ENCODE measurements around the gene TRAF3.

TRAF3 gene

DNA sequence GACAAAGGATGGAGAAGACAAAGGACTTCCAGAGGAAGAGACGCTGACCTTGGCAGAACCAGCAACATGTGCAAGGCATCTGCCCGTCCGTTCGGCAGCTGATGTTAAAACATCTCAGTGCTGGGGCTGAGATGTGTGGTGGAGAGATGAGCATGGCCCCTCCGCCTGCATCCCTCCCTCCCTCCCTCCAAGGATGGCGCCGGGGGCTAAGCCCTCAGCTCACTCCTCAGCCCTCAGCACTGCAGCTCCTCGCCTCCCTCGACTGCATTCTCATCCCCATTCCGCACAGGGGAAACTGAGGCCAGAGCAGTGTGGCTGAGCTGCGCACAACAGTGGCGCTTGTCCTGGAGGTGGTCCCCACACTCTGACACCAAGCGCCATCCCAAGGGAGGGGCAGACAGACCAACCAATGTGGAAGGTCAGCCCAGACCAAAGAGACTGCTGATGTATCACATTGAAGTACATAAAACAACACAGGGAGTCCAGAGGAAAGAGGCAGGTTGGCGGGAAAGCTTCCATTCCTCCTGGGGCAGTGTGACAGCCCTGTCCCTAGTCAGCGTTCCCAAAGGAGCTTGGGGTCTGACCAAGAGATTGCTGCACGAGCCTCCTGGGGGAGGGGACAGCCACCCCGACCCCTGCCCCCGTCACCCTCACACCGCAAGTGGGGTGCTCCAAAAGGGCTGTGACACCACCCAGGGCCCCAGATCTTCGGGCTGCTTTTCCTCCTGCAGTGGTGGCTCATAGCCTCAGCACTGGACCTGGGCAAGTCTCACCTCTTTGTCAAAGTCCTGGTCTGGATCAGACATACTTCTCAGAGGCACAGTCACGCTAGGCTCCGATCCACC lies 160.3 kb downstream of the TRAF3 start:
- no peak for TF ChIP-seq TAF1 (IDR thresholded peaks at IDR 0.05; ENCODE audit: borderline replicate concordance, insufficient read depth, low read length)
- no peak for TF ChIP-seq POLR2AphosphoS5 (IDR thresholded peaks at IDR 0.05; ENCODE audit: low read depth, low read length)
- no peak for TF ChIP-seq SIN3A (IDR thresholded peaks at IDR 0.05; ENCODE audit: borderline replicate concordance, insufficient read depth, low read length)
- TF ChIP-seq REST (IDR thresholded peaks at IDR 0.05; ENCODE audit: insufficient read depth in 1 of 2, low read depth in 2 of 2, low read length in 2 of 2) = no peak
- TF ChIP-seq FOXP2 (optimal IDR thresholded peaks at IDR 0.05; ENCODE audit: borderline replicate concordance, extremely low read depth, extremely low read length, insufficient read depth) = no peak

DNA sequence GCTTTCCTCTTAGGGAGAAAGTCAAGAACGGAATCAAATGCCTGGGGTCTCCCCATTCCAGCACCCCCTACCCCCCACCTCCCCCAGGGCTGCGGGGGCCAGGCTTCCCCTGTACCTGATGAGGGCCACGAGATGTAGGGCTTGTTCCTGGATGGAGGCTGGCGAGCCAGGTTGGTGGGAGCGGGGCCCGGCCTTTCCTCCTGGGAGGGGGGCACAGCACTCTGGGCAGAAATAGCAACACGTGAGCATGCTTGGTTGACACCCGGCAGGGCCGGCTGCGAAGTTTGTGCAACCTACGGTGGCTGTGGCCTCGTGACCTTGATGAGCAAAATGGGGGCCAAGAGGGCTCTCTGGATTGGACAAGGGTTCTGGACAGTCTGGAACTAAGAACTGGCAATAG lies 160.9 kb downstream of the TRAF3 start:
- no peak for TF ChIP-seq SIN3A (IDR thresholded peaks at IDR 0.05; ENCODE audit: borderline replicate concordance, insufficient read depth, low read length)
- no peak for TF ChIP-seq FOXP2 (optimal IDR thresholded peaks at IDR 0.05; ENCODE audit: borderline replicate concordance, extremely low read depth, extremely low read length, insufficient read depth)
- no peak for TF ChIP-seq POLR2AphosphoS5 (IDR thresholded peaks at IDR 0.05; ENCODE audit: low read depth, low read length)
- no peak for TF ChIP-seq TAF1 (IDR thresholded peaks at IDR 0.05; ENCODE audit: borderline replicate concordance, insufficient read depth, low read length)
- TF ChIP-seq REST (IDR thresholded peaks at IDR 0.05; ENCODE audit: insufficient read depth in 1 of 2, low read depth in 2 of 2, low read length in 2 of 2) = no peak

DNA sequence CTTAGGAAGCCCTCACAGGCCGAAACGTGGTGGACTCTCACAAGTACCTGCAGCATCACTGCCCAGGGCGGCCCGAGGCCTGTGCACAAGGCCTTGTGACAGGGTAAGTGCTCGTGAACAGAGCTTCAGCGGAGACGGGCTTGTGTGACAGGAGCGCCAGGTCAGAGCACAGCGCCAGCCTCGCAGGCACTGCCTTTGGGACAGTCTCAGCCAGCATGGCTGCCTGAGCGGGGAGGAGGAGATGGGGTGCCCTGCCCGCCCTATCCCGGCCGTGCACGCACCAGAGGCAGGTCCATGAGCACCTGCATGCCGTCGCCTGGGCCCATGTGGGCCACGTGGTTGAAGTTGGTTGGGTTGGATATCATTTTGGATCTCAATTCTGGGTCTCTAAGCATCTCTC lies 162.1 kb downstream of the TRAF3 start:
- TF ChIP-seq TAF1 (IDR thresholded peaks at IDR 0.05; ENCODE audit: borderline replicate concordance, insufficient read depth, low read length) (no peak), REST (IDR thresholded peaks at IDR 0.05; ENCODE audit: insufficient read depth in 1 of 2, low read depth in 2 of 2, low read length in 2 of 2) (no peak), FOXP2 (optimal IDR thresholded peaks at IDR 0.05; ENCODE audit: borderline replicate concordance, extremely low read depth, extremely low read length, insufficient read depth) (no peak), SIN3A (IDR thresholded peaks at IDR 0.05; ENCODE audit: borderline replicate concordance, insufficient read depth, low read length) (no peak), POLR2AphosphoS5 (IDR thresholded peaks at IDR 0.05; ENCODE audit: low read depth, low read length) (no peak)

- TF ChIP-seq FOXP2 (optimal IDR thresholded peaks at IDR 0.05; ENCODE audit: borderline replicate concordance, extremely low read depth, extremely low read length, insufficient read depth) = no peak
- no peak for TF ChIP-seq POLR2AphosphoS5 (IDR thresholded peaks at IDR 0.05; ENCODE audit: low read depth, low read length)
- TF ChIP-seq SIN3A (IDR thresholded peaks at IDR 0.05; ENCODE audit: borderline replicate concordance, insufficient read depth, low read length) = no peak
- TF ChIP-seq REST (IDR thresholded peaks at IDR 0.05; ENCODE audit: insufficient read depth in 1 of 2, low read depth in 2 of 2, low read length in 2 of 2) = no peak
- no peak for TF ChIP-seq TAF1 (IDR thresholded peaks at IDR 0.05; ENCODE audit: borderline replicate concordance, insufficient read depth, low read length)
Measured at GRCh38 chr14:102939820-102940561, 162.7 kb downstream of the TRAF3 start.
